HG02938 (cell line): Measurements from ENCODE around the gene HYAL3.

Source experiments
- ATAC-seq: cut with Tn5 transposase; IDR thresholded peaks from one replicate; pipeline ENCODE4 v1.9.1; 2021; ENCODE audit warnings: mild to moderate bottlenecking, moderate library complexity; ENCODE audit not compliant: unreplicated experiment

Gene HYAL3

GRCh38 chr3:50298836-50299637 is at the start of gene HYAL3, which contains the start of gene NAA80:
TSS of gene HYAL3 (minus strand) at chr3:50299405. CDS start at chr3:50295602, 3,803 bp downstream.
TSS of gene NAA80 (minus strand) at chr3:50299405. CDS start at chr3:50297463, 1,942 bp downstream.
- ATAC-seq = peak; percentile 84

GRCh38 chr3:50347187-50347813 is 48.1 kb upstream of the HYAL3 start:
- no peak for ATAC-seq

- no peak for ATAC-seq
Observed at GRCh38 chr3:50345586-50346234, 46.5 kb upstream of the HYAL3 start, which contains the start of gene ZMYND10. TSS of gene ZMYND10 (minus strand) at chr3:50345732. CDS start at chr3:50345579, 153 bp downstream.

GRCh38 chr3:50345008-50345407 is 45.8 kb upstream of the HYAL3 start:
- no peak for ATAC-seq

- no peak for ATAC-seq
Observed at GRCh38 chr3:50342813-50343633, 43.8 kb upstream of the HYAL3 start.

- no peak for ATAC-seq
Observed at GRCh38 chr3:50341996-50342650, 42.9 kb upstream of the HYAL3 start.

GRCh38 chr3:50341537-50341936 is 42.3 kb upstream of the HYAL3 start:
- no peak for ATAC-seq

GRCh38 chr3:50340448-50341329 is 41.5 kb upstream of the HYAL3 start, which contains the start of gene RASSF1:
TSS of gene RASSF1 (minus strand) at chr3:50340836. CDS start at chr3:50340805, 31 bp downstream.
- no peak for ATAC-seq

- ATAC-seq = no peak
Observed at GRCh38 chr3:50340147-50340447, 40.9 kb upstream of the HYAL3 start.

GRCh38 chr3:50339485-50340146 is 40.4 kb upstream of the HYAL3 start:
- no peak for ATAC-seq

- ATAC-seq = no peak
Observed at GRCh38 chr3:50338965-50339364, 39.8 kb upstream of the HYAL3 start.

- peak; percentile 68 for ATAC-seq
Observed at GRCh38 chr3:50337175-50337861, 38.1 kb upstream of the HYAL3 start.

GRCh38 chr3:50336452-50337174 is 37.4 kb upstream of the HYAL3 start:
- ATAC-seq = peak; percentile 14

- ATAC-seq = no peak
Observed at GRCh38 chr3:50334339-50335075, 35.3 kb upstream of the HYAL3 start.

- ATAC-seq = no peak
Observed at GRCh38 chr3:50333744-50334328, 34.6 kb upstream of the HYAL3 start.

- ATAC-seq = no peak
Observed at GRCh38 chr3:50331364-50331907, 32.2 kb upstream of the HYAL3 start.
